ENCODE measurements around the gene PRELID3B. TPM values are rescaled to one million over a fixed set of nuclear protein-coding genes. Genes with fewer than 3 reads are reported as not detected.

PRELID3B gene
- total and polyA plus RNA-seq, 2 of the 8 experiments (the other 6 are each of a cell fraction or from before 2014, with no cell fraction given) = 8.1 to 50.5 TPM

DNA sequence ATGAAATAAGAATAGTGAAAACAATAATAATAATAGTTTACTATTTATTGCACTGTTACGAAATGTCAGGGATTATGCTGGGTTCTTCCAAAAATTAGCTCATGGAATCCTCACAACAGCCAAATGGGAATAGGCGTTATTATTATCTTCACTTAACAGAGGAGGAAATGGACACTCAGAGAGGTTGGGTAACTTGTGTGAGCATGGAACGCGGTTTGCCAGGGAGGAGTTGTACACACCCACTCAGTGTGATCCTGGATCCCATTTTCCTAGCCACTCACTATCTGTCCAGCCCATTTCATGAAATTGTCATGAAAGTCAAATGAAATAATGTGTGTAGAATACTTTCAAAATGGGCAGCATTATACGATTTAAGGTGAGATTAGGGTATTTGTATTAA is 56.9 kb downstream of the PRELID3B start:
- Histone ChIP-seq H2BK20ac (ENCODE audit: low read length) (no peak overlapping the region), H2BK120ac (replicated peaks; ENCODE audit: low read depth, low read length) (no peak overlapping the region), H3K9me3 (ENCODE audit: insufficient read depth in 2 of 2, low read depth in 1 of 2, low read length in 1 of 2) (no peaks in the 10 kb centered on the region), H3K4me2 (ENCODE audit: insufficient read depth in 1 of 2, low read depth in 2 of 2, low read length in 2 of 2) (no peak overlapping the region), H3K4me1 (replicated peaks in 1 of 4; ENCODE audit: control insufficient read depth in 3 of 4, insufficient read depth in 4 of 4, low read length in 3 of 4) (no peaks in the 10 kb centered on the region), H2AFZ (ENCODE audit: low read length) (no peak overlapping the region), H3K14ac (ENCODE audit: insufficient read length) (no peak overlapping the region), H3K36me3 (ENCODE audit: control insufficient read depth in 2 of 4, insufficient read depth in 4 of 4, low read length in 3 of 4) (peaks cover 24 to 40% (median 33%) of the 10 kb centered on the region in 4 experiments), H3K23ac (ENCODE audit: insufficient read length) (no peak overlapping the region), H3K4ac (replicated peaks; ENCODE audit: insufficient read length, low read depth, low read length) (no peak overlapping the region), H4K91ac (replicated peaks; ENCODE audit: insufficient read length, low read length) (no peak overlapping the region), H4K5ac (ENCODE audit: insufficient read length, low read depth, low read length) (no peak overlapping the region), H4K8ac (ENCODE audit: extremely low read depth, insufficient read depth, low read length) (no peak overlapping the region), H3K9ac (replicated peaks in 1 of 4; ENCODE audit: extremely low read depth in 1 of 4, low read depth in 3 of 4, low read length in 3 of 4) (no peak overlapping the region), H2BK5ac (ENCODE audit: low read depth, low read length) (no peak overlapping the region), H3K79me2 (ENCODE audit: control insufficient read depth in 1 of 2, insufficient read depth in 2 of 2, low read length in 2 of 2) (peaks cover 4 to 43% of the 10 kb centered on the region in 2 experiments), H3K27ac (ENCODE audit: low read depth, low read length) (no peak overlapping the region), H4K20me1 (replicated peaks in 1 of 2; ENCODE audit: control insufficient read depth in 1 of 2, insufficient read depth in 2 of 2, low read length in 2 of 2) (peaks cover 4 to 15% of the 10 kb centered on the region in 2 experiments), H3K23me2 (ENCODE audit: low read depth, low read length) (no peaks in the 10 kb centered on the region; the same call in 1 of the 2 replicates), H3K4me3 (ENCODE audit: extremely low read depth in 1 of 4, insufficient read depth in 2 of 4, low read depth in 3 of 4, low read length in 4 of 4) (no peak overlapping the region), H2BK12ac (ENCODE audit: low read depth, low read length) (no peak overlapping the region), H3K27me3 (replicated peaks in 1 of 4; ENCODE audit: control insufficient read depth in 3 of 4, extremely low read depth in 1 of 4, insufficient read depth in 3 of 4, low read length in 3 of 4) (no peaks in the 10 kb centered on the region), H3K56ac (replicated peaks; ENCODE audit: insufficient read length, low read depth, low read length) (no peak overlapping the region), H3K18ac (ENCODE audit: extremely low read depth, low read length) (no peak overlapping the region), H3K79me1 (ENCODE audit: low read depth, low read length) (peaks cover 18% of the 10 kb centered on the region), H2BK15ac (ENCODE audit: low read length) (no peak overlapping the region), H2AK5ac (ENCODE audit: low read depth, low read length) (no peak overlapping the region)
- POLR2A ChIA-PET (ENCODE audit: partially characterized antibody) = interaction anchor here (1.8 kb wide), 1 partner anchor 11 kb away, joined by 7 read pairs; no protein-coding TSS in a partner anchor
- CTCF ChIA-PET (ENCODE audit: partially characterized antibody) = no interaction called here
- WGBS, 2 experiments (ENCODE audit: extremely low coverage in 1 of 2, insufficient coverage in 1 of 2, insufficient read length in 1 of 2, insufficient replicate concordance in 2 of 2, low coverage in 1 of 2, low lambda C conversion rate in 2 of 2, missing lambda C conversion rate in 1 of 2) = 94% methylated on average over 5 of the region's 5 CpGs; no CpG with 5 or more reads in 1 of the 2 experiments
- FAIRE-seq (no peak), DNase-seq (ENCODE audit: low read depth in 1 of 2, low spot score in 2 of 2) (no peak)
- no peak for TF ChIP-seq ZNF274 (IDR thresholded peaks at IDR 0.05; ENCODE audit: borderline replicate concordance, extremely low read depth, low read length)
